ENCODE data around the gene PITX2.

PITX2 gene

GRCh38 chr4:110671679-110672078, 48.8 kb upstream of the PITX2 start:
- ChIA-PET POLR2A (no interaction called here), CTCF (no interaction called here)
- TF ChIP-seq ZSCAN18 (tag by site-specific recombination; IDR thresholded peaks at IDR 0.05) (no peak), MZF1 (tag by site-specific recombination; IDR thresholded peaks at IDR 0.05; ENCODE audit: borderline replicate concordance) (no peak), ZNF664 (tag by site-specific recombination; IDR thresholded peaks at IDR 0.05) (peak; percentile 71), ZNF580 (tag by site-specific recombination; IDR thresholded peaks at IDR 0.05) (0 out of 2 replicates have a peak, but pooled peaks have one; percentile 39)

DNA sequence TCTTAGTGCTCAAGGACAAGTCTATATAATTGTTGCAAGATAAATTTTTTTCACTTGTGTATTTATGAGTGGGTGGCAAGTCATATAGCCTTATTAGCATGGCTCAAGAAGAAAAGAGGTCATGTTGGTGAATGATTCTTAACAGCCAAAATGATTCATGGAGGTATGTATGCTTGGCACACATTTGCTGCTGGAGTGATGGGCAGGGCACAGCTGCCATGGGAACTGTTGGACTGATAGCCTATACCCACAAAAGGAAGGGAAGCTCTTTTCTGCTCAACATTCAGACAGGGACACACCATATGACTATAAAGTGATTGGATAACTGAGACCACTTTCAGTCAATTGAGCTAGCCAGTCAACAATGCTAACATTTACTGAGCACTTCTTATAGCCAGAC, 46.8 kb upstream of the PITX2 start:
- POLR2A ChIA-PET, result no interaction called here
- Histone ChIP-seq H3K27ac (ENCODE audit: extremely low read depth, low read depth, low read length) (no peak overlapping the region), H3K9me3 (ENCODE audit: control insufficient read depth, insufficient read depth, low read depth, low read length) (no peaks in the 10 kb centered on the region), H3K36me3 (ENCODE audit: control insufficient read depth in 2 of 2, insufficient read depth in 1 of 2, low read length in 2 of 2) (no peaks in the 10 kb centered on the region), H3K4me1 (ENCODE audit: control insufficient read depth, insufficient read depth, low read length) (peaks cover 5% of the 10 kb centered on the region; the same call in 1 of the 2 replicates), H3K4me3 (ENCODE audit: low read depth, low read length) (no peak overlapping the region)
- CTCF ChIA-PET, result no interaction called here
- no peak for TF ChIP-seq KLF17 (tag by site-specific recombination; IDR thresholded peaks at IDR 0.05)
- no peak for TF ChIP-seq ZNF426 (tag by site-specific recombination; IDR thresholded peaks at IDR 0.05)
- TF ChIP-seq ZNF239 (tag by site-specific recombination; IDR thresholded peaks at IDR 0.05), result no peak

More at GRCh38 chr4:110671679-110672078, 48.8 kb upstream of the PITX2 start:
- H3K4me1 ChIP-seq (ENCODE audit: control insufficient read depth, insufficient read depth, low read length), result peaks cover 5% of the 10 kb centered on the region; the same call in 1 of the 2 replicates
- H3K36me3 ChIP-seq (ENCODE audit: control insufficient read depth in 2 of 2, insufficient read depth in 1 of 2, low read length in 2 of 2), result no peaks in the 10 kb centered on the region
- no peak overlapping the region for H3K27ac ChIP-seq (ENCODE audit: extremely low read depth, low read depth, low read length)
- H3K9me3 ChIP-seq (ENCODE audit: control insufficient read depth, insufficient read depth, low read depth, low read length), result no peaks in the 10 kb centered on the region
- no peak overlapping the region for H3K4me3 ChIP-seq (ENCODE audit: low read depth, low read length)

DNA sequence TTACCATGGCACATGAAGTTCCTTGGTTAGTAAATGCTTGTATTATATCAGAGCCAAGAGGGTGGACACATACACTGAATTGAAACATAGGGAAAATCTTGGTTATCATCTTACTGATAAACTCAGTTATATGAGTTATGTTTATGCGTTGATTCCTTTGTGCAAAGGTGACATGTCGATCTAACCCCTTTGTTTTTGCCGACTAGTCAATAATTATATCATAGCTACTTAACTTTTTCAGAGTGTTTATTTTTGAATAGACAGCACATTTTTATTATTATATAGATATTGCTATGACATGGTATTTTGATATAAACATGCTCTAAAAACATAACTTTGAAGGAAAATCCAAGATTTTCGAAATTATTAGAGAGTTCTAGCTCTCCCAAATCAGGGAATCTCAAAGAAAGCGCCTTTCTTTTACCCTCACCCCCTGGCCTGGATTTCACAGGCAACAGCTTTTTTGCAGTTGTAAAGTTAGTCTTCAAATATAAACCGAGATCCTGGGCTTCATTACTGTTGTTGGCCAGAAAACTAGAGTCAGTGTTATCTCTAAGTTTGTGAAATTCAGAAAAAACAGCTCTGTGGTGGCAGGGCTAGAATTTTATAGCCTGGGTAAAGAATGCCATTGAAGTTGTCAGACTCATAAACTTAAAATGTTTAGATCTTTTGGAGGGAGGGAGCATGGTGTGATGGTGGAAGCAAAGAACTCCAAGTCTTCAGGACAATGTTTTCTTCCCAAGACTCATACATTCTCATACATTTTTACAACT, 45.8 kb upstream of the PITX2 start:
- CTCF ChIA-PET, result no interaction called here
- H3K4me3 ChIP-seq (ENCODE audit: low read depth, low read length), result no peak overlapping the region
- POLR2A ChIA-PET, result no interaction called here

DNA sequence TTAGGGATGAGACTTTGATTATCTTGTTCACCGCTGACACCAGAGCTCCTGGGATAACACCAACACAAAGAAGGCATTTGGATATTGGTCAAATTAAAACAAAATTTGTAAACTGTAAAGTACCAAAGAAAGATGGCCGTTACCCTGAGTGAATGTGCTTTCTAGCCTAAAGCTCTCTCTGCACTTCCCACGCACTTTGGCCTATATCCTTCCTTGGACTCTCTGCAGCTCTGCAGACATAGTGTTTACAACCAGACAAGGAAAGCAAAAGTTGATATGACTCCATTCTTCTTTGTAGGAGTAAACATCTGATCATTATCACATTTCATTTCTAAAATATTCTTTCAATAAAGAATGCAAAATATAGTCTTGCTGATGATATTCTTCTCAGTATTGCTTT, 44.8 kb upstream of the PITX2 start:
- Histone ChIP-seq H3K36me3 (ENCODE audit: control insufficient read depth in 2 of 2, insufficient read depth in 1 of 2, low read length in 2 of 2) (no peaks in the 10 kb centered on the region), H3K9me3 (ENCODE audit: control insufficient read depth, insufficient read depth, low read depth, low read length) (no peaks in the 10 kb centered on the region), H3K27ac (ENCODE audit: extremely low read depth, low read depth, low read length) (no peak overlapping the region), H3K4me1 (ENCODE audit: control insufficient read depth, insufficient read depth, low read length) (peaks cover 5% of the 10 kb centered on the region; the same call in 1 of the 2 replicates), H3K4me3 (ENCODE audit: low read depth, low read length) (no peak overlapping the region)
- CTCF ChIA-PET, result no interaction called here
- POLR2A ChIA-PET, result no interaction called here
- TF ChIP-seq, protein P1, sequence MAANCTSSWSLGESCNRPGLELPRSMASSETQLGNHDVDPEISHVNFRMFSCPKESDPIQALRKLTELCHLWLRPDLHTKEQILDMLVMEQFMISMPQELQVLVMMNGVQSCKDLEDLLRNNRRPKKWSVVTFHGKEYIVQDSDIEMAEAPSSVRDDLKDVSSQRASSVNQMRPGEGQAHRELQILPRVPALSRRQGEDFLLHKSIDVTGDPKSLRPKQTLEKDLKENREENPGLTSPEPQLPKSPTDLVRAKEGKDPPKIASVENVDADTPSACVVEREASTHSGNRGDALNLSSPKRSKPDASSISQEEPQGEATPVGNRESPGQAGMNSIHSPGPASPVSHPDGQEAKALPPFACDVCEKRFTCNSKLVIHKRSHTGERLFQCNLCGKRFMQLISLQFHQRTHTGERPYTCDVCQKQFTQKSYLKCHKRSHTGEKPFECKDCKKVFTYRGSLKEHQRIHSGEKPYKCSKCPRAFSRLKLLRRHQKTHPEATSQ (tag by site-specific recombination; IDR thresholded peaks at IDR 0.05), result no peak
- TF ChIP-seq ZNF174 (tag by site-specific recombination; IDR thresholded peaks at IDR 0.05), result no peak
- no peak for TF ChIP-seq ZNF311 (tag by site-specific recombination; IDR thresholded peaks at IDR 0.05; ENCODE audit: borderline replicate concordance)
- TF ChIP-seq, protein P2, sequence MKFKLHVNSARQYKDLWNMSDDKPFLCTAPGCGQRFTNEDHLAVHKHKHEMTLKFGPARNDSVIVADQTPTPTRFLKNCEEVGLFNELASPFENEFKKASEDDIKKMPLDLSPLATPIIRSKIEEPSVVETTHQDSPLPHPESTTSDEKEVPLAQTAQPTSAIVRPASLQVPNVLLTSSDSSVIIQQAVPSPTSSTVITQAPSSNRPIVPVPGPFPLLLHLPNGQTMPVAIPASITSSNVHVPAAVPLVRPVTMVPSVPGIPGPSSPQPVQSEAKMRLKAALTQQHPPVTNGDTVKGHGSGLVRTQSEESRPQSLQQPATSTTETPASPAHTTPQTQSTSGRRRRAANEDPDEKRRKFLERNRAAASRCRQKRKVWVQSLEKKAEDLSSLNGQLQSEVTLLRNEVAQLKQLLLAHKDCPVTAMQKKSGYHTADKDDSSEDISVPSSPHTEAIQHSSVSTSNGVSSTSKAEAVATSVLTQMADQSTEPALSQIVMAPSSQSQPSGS (tag by site-specific recombination; IDR thresholded peaks at IDR 0.05; ENCODE audit: low read depth), result no peak
- TF ChIP-seq ZNF660 (tag by site-specific recombination; IDR thresholded peaks at IDR 0.05), result no peak
- TF ChIP-seq SCRT2 (tag by site-specific recombination; IDR thresholded peaks at IDR 0.05), result no peak
- TF ChIP-seq, protein P3, sequence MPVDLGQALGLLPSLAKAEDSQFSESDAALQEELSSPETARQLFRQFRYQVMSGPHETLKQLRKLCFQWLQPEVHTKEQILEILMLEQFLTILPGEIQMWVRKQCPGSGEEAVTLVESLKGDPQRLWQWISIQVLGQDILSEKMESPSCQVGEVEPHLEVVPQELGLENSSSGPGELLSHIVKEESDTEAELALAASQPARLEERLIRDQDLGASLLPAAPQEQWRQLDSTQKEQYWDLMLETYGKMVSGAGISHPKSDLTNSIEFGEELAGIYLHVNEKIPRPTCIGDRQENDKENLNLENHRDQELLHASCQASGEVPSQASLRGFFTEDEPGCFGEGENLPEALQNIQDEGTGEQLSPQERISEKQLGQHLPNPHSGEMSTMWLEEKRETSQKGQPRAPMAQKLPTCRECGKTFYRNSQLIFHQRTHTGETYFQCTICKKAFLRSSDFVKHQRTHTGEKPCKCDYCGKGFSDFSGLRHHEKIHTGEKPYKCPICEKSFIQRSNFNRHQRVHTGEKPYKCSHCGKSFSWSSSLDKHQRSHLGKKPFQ (tag by site-specific recombination; IDR thresholded peaks at IDR 0.05), result no peak

More for the DNA sequence above, 45.8 kb upstream of the PITX2 start:
- H3K27ac ChIP-seq (ENCODE audit: extremely low read depth, low read depth, low read length), result no peak overlapping the region
- TF ChIP-seq ZNF10 (tag by site-specific recombination; IDR thresholded peaks at IDR 0.05) (no peak), PRDM6 (tag by site-specific recombination; IDR thresholded peaks at IDR 0.05) (peak; percentile 95)
- H3K36me3 ChIP-seq (ENCODE audit: control insufficient read depth in 2 of 2, insufficient read depth in 1 of 2, low read length in 2 of 2), result no peaks in the 10 kb centered on the region
- H3K4me1 ChIP-seq (ENCODE audit: control insufficient read depth, insufficient read depth, low read length), result peaks cover 5% of the 10 kb centered on the region; the same call in 1 of the 2 replicates
- no peaks in the 10 kb centered on the region for H3K9me3 ChIP-seq (ENCODE audit: control insufficient read depth, insufficient read depth, low read depth, low read length)
